OCI-LY1 (cell line): ENCODE data around the gene CD163L1.

Source experiments
- H2AFZ ChIP-seq: fragments of 200-600 bp; sonication (generic), shearing (Covaris generic); 2 replicates; pipeline ENCODE4 v1.6.0; 2014; ENCODE audit warnings: antibody characterized with exemption, mild to moderate bottlenecking, low read length
- H3F3A ChIP-seq: fragments of 200-600 bp; sonication (generic), shearing (Covaris generic); 2 replicates; pipeline ENCODE4 v1.6.0; 2014; ENCODE audit warnings: mild to moderate bottlenecking, antibody characterized with exemption, low read length, moderate library complexity; ENCODE audit not compliant: insufficient read depth
- H3K27ac ChIP-seq: fragments of 200-600 bp; sonication (generic); 2 replicates; pipeline ENCODE4 v1.5.1; 2014; ENCODE audit warnings: low read length, mixed run types, mild to moderate bottlenecking, low read depth; ENCODE audit not compliant: poor library complexity, severe bottlenecking
- H3K27me3 ChIP-seq: fragments of 200-600 bp; sonication (generic); 2 replicates; pipeline ENCODE4 v1.6.0; 2014; ENCODE audit warnings: antibody characterized with exemption, mild to moderate bottlenecking, low read length, moderate library complexity; ENCODE audit not compliant: insufficient read depth
- H3K36me3 ChIP-seq: fragments of 200-600 bp; sonication (generic); 2 replicates; pipeline ENCODE4 v1.6.1; 2014; ENCODE audit warnings: mild to moderate bottlenecking, antibody characterized with exemption, low read length, moderate library complexity, mixed read lengths; ENCODE audit not compliant: insufficient read depth
- H3K4me1 ChIP-seq: fragments of 200-600 bp; sonication (generic); 2 replicates; pipeline ENCODE4 v1.5.1; 2014; ENCODE audit warnings: mild to moderate bottlenecking, low read length, moderate library complexity; ENCODE audit not compliant: insufficient read depth, severe bottlenecking
- H3K4me2 ChIP-seq: fragments of 200-600 bp; sonication (generic), shearing (Covaris generic); 2 replicates; pipeline ENCODE4 v1.6.1; 2014; ENCODE audit warnings: low read length
- H3K4me3 ChIP-seq: fragments of 200-600 bp; sonication (generic); 2 replicates; pipeline ENCODE4 v1.5.1; 2014; ENCODE audit warnings: low read length, low read depth, mild to moderate bottlenecking, mixed read lengths; ENCODE audit not compliant: poor library complexity, severe bottlenecking
- H3K79me2 ChIP-seq: fragments of 200-600 bp; shearing (Covaris generic); 2 replicates; pipeline ENCODE4 v1.6.1; 2016; ENCODE audit warnings: mixed run types, low read length, mixed read lengths; ENCODE audit not compliant: insufficient read depth
- H3K9ac ChIP-seq: fragments of 200-600 bp; sonication (generic), shearing (Covaris generic); 2 replicates; pipeline ENCODE4 v1.6.1; 2014; ENCODE audit warnings: mild to moderate bottlenecking, low read length, mixed read lengths
- H3K9me2 ChIP-seq: fragments of 200-600 bp; sonication (generic), shearing (Covaris generic); 2 replicates; pipeline ENCODE4 v1.6.1; 2014; ENCODE audit warnings: low read depth, mild to moderate bottlenecking, low read length, mixed read lengths
- H3K9me3 ChIP-seq: fragments of 200-600 bp; shearing (Covaris generic); 2 replicates; pipeline ENCODE4 v1.6.1; 2014; ENCODE audit warnings: low read length, mixed read lengths
- H4K20me1 ChIP-seq: fragments of 200-600 bp; sonication (generic), shearing (Covaris generic); 2 replicates; pipeline ENCODE4 v1.6.0; 2016; ENCODE audit warnings: mild to moderate bottlenecking, low read length; ENCODE audit not compliant: insufficient read depth
- CTCF ChIP-seq: fragments of 200-600 bp; sonication (generic), shearing (Covaris generic); IDR thresholded peaks from 2 replicates; pipeline ENCODE4 v1.5.1; 2017; ENCODE audit warnings: mild to moderate bottlenecking, antibody characterized with exemption, low read length, moderate library complexity, mixed read lengths
- EZH2 ChIP-seq: fragments of 200-600 bp; sonication (generic), shearing (Covaris generic); IDR thresholded peaks from 2 replicates; pipeline ENCODE4 v1.8.0; 2017; ENCODE audit warnings: borderline replicate concordance, mixed run types, mild to moderate bottlenecking, antibody characterized with exemption, low read length, moderate library complexity, mixed read lengths

The CD163L1 gene

GRCh38 chr12:7411343-7411742 lies 32.6 kb downstream of the CD163L1 start:
- no peak for TF ChIP-seq EZH2
- no peak for TF ChIP-seq CTCF
- no peaks in the 10 kb centered on the region for H3K27me3 ChIP-seq
- H2AFZ ChIP-seq, result no peak overlapping the region
- no peaks in the 10 kb centered on the region for H3K36me3 ChIP-seq
- H3K9me3 ChIP-seq, result no peaks in the 10 kb centered on the region
- H3K79me2 ChIP-seq, result no peaks in the 10 kb centered on the region
- no peaks in the 10 kb centered on the region for H4K20me1 ChIP-seq
- H3K9me2 ChIP-seq, result no peaks in the 10 kb centered on the region
- H3K4me3 ChIP-seq, result no peak overlapping the region
- no peak overlapping the region for H3K27ac ChIP-seq
- no peak overlapping the region for H3K9ac ChIP-seq
- no peak overlapping the region for H3K4me2 ChIP-seq
- no peaks in the 10 kb centered on the region for H3F3A ChIP-seq
- H3K4me1 ChIP-seq, result no peaks in the 10 kb centered on the region

DNA sequence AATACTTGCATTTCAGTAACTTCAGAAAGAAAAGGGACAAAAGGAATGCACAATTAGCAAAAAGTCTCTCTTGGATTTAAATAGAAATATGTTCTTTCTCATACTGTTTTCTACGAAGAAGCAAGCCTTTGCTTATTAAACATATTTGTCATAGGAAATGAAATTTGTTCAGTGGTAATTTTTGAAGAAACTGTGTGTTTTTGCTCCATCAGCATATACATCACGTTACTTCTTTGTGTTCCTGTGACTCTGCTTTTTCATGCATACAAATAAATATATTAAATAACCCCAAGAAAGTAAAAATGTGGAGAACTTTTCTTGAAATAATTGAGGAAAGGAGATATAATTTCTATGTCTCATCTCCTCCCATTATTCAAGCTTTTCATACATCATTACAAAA lies 39.7 kb downstream of the CD163L1 start:
- Histone ChIP-seq H3K9me2 (no peaks in the 10 kb centered on the region), H3K9me3 (no peaks in the 10 kb centered on the region), H3K27me3 (no peaks in the 10 kb centered on the region), H3K4me1 (no peaks in the 10 kb centered on the region), H3K4me3 (no peak overlapping the region), H3K9ac (no peak overlapping the region), H3K27ac (no peak overlapping the region), H2AFZ (no peak overlapping the region), H3K4me2 (no peak overlapping the region), H4K20me1 (no peaks in the 10 kb centered on the region), H3K36me3 (no peaks in the 10 kb centered on the region), H3K79me2 (no peaks in the 10 kb centered on the region), H3F3A (no peaks in the 10 kb centered on the region)
- TF ChIP-seq CTCF (no peak), EZH2 (no peak)

DNA sequence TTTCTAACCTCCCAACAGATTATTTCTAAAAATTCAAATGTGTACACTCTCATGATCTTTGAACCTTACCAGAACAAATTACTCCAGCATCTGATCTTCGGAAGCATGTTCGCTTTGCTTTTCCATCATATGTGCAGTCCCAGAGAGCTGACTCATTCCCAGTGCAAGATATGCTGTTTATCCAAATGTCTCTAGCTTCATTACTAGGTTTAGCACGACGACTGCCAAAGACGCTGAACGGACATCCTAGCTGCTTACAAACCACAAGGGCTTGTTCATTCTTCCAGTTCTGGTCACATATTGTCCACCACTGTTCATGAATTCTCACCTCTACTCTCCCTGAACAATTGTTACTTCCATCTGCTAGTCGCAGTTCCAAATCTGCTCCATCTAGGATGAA lies 40.5 kb downstream of the CD163L1 start:
- Histone ChIP-seq H3K9me2 (no peaks in the 10 kb centered on the region), H4K20me1 (no peaks in the 10 kb centered on the region)

More for the DNA sequence above, 40.5 kb downstream of the CD163L1 start:
- Histone ChIP-seq H3K4me1 (no peaks in the 10 kb centered on the region), H3K9me3 (no peaks in the 10 kb centered on the region), H3K4me2 (no peak overlapping the region), H3F3A (no peaks in the 10 kb centered on the region), H3K9ac (no peak overlapping the region), H3K4me3 (no peak overlapping the region), H3K27me3 (no peaks in the 10 kb centered on the region), H3K79me2 (no peaks in the 10 kb centered on the region), H2AFZ (no peak overlapping the region), H3K36me3 (no peaks in the 10 kb centered on the region), H3K27ac (no peak overlapping the region)
- TF ChIP-seq CTCF (no peak), EZH2 (no peak)
